IMR-90 (cell line): ENCODE measurements around the gene NKAIN4. TPM values are rescaled to one million over a fixed set of nuclear protein-coding genes. Genes with fewer than 3 reads are reported as not detected.

Source experiments
- ELK1 ChIP-seq: fragments of 150-350 bp; IDR thresholded peaks from 2 replicates; pipeline ENCODE4 v1.6.1; 2016; ENCODE audit warnings: low read depth, mild to moderate bottlenecking, low read length, moderate library complexity, borderline replicate concordance
- polyA plus RNA-seq, 3 experiments: library from polyadenylated mRNA; depleted of rRNA; stranded (reverse); fragments of >200 nt; gene quantifications; 2 replicates each; pipeline ENCODE4 v1.2.3, GENCODE V29; 2012; ENCODE audit warnings: low replicate concordance in 1 of 3
- total RNA-seq: library from RNA; depleted of rRNA; stranded (reverse); fragments of >200 nt; gene quantifications from 2 replicates; pipeline ENCODE4 v1.2.3, GENCODE V29; 2012

NKAIN4 gene
- total and polyA plus RNA-seq, 2 of the 4 experiments (the other 2 are of a cell fraction): not detected

DNA sequence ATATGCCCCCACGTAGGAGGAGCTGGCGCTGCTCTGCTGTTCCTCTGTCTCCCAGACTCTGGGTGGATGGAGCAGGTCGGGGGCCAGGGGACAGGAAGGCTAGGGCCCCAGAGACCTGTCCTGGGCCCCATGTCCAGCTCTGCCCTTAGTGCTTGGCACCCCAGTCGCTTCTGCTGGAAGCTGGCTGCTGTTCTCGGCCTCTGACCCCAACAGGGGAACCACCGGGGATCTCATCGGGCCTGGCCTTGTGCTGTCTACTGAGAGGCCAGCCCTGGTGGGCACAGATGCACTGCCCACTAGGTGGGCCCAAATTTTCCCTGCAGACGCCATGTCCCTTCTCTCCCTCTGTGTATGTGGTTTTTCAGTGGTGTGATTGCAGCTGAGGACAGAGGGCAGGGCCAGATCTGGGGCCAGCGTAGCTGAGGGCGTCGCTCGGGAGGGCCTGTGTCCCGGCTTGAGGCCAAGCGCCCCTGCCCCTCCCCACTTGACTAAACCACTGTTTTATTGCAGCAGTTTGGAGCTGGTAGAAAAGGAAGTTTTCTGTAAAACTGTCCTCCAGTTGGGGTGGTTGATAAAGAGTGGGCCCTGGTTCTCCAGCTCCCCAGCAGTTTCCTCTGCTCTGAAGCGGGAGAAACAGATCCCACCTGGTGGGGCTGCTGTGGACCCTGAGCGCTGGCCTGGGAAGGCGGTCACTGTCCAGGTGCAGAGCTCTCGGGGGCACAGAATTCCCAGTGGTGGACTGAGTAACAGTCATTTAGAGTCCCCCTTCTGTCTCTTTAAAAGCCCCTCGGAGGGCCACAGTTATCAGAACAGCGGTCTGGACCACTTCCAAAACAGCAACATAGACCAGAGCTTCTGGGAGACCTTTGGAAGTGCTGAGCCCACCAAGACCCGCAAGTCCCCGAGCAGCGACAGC lies 32.8 kb upstream of the NKAIN4 start (continued):
- no peak for TF ChIP-seq ELK1
